Erythroblast (primary cell): ENCODE measurements around the gene MN1.

Source experiments
- DNase-seq, 2 experiments: peaks; one replicate each; lab custom pipeline; 2025; lab: John Stamatoyannopoulos, UW
- GATA1 ChIP-seq: IDR thresholded peaks from 2 replicates; pipeline ENCODE4 v1.6.1; 2011; ENCODE audit warnings: low read depth, mild to moderate bottlenecking, control low read depth, low read length, moderate library complexity
- POLR2A ChIP-seq: IDR thresholded peaks from 2 replicates; pipeline ENCODE4 v1.6.1; 2011; ENCODE audit warnings: mild to moderate bottlenecking, low read length

Gene MN1

DNA sequence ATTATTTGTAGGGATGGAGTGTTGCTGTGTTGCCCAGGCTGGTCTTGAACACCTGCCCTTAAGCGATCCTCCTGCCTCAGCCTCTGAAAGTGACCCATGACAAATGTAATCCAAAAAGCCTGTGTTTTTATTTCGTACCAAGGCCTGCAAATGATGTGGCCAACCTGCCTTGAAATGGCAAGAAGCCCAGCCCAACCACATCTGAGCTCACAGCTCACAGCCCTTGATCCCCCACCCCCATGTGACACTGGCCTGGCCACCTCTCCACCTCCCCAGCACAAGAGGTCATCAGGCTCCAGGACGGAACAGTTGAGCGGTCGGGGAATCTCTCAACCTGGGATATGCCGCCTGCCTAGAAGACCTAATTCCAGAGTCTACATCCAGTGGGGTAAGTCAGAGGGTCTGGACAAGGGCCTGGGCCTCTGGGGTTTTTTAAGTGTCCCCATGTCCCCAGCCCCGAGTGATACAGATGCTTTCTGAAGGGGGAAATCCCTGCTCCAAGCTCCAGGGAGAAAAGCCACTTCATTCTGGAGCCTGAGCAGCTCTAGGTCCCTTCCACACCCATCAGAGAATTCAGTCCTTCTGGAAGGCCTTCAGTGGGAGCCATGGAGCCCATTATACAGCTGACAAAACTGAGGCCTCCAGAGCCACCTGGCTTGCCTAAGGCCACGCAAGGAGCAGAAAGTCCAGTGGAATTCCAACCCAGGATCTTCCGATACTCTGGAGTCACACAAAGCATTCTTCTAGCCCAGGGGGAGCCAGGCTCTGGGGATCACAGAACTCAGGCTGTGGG is 70.7 kb downstream of the MN1 start:
- TF ChIP-seq POLR2A = no peak
- TF ChIP-seq GATA1 = no peak
- DNase-seq = no peak

DNA sequence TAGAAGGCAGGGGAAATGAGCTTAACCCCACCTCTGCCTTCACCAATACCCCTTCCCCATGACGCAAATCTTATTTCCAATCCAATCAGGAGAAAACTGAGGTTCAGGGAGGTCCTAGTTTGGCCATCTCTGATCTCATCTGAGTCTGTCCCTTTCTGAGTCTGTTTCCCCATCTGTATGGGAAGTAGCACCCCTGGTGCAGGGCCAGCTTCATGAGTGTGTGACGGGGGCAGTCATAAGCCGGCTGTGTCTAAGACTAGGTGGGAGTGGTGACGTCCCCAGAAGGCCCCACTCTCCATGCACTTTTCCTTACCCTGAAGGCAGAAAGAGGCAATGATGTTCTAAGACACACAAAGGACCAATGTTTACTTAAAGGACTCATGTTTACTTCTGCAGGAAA is 72.3 kb downstream of the MN1 start:
- no peak for TF ChIP-seq POLR2A
- TF ChIP-seq GATA1 = no peak
- no peak for DNase-seq

DNA sequence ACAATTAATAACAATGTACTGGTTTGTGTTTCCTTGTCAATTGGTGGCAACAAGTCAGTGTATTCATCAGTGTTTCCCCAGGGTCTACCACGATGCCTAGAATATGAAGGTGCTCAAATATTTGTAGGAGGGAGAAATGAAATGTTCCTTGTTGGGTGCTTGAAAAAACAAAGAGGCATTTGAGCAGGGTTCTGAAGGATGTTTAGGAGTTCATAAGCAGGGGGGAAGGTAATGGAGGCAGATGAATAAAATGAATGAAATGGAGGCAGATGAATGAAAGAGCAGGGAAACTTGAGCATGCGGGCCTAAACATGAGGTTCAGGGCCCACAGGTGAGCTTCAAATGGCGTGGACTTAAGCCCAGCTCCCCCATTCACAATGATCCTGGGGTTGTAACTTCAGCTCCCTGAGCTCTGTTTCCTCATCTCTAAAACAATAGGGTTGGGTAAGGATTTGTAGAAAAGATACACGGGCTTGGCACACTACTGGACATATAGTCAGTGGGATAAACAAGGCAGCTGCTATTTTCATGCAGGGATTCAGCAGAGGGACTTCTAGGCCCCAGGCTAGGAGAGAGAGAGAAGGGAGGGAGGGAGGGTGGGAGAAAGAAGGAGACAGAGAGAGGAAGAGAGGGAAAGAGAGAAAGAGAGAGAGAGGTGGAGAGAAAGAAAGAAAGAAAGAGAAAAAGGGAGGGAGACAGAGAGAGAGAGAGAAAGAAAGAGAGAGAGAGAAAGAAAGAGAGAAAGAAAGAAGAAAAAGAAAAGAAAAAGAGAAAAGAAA is 73.7 kb downstream of the MN1 start:
- TF ChIP-seq GATA1 (no peak), POLR2A (no peak)
- DNase-seq = no peak

DNA sequence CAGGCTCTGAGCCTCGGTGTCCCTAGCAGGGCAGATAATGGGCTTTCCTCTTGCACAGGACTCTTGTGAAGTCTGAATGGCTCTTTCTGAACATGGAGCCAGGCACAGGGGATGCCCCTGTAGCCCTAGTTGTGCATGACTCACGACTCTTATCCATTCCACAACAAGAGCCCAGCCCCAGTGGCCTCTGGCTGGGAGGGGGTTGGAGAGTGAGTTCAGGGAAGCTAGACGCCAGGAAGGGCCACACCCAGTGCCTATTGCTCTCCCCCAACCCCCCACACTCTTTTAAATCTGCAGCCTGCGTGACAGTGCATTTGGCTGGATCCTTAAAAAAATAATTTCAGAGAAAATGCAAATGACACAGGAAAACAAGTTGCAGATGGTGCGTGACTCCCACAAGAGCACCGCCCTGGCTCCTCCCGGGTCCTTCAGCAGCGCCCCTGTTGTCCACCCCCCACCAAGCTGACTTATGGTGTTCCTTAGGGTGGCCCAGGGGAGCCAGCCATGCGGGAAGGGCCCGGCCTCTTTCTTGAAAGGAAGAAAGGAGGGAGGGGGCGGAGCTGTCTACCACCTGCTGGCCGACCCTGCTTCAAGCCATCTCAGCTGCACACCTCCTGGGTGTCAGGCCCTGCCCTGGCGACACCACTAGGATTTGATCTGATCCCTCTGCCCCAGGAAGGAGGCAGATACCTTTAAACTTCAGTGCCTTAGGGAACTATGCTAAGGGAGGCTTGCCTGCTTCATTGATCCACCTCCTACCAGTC is 74.7 kb downstream of the MN1 start:
- no peak for TF ChIP-seq GATA1
- peak; percentile 31 for TF ChIP-seq POLR2A

DNA sequence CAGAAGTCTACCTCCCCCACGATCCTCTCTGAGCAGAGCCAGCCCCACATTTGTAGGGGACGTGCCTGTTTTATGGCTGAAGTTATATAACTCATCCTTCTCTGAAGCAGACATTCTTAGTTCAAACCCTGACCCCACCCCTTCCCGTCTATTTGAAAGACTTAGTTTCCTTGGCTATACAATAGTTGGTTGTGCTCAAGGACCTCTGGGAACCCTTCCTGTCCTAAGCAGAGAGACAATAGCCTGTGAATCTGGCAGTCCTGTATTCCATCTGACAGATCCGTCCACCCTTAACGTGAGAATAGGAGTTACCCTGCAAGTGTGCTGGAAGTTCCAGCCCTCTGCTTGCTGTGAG is 75.2 kb downstream of the MN1 start:
- no peak for TF ChIP-seq POLR2A
- TF ChIP-seq GATA1 = no peak

More for the DNA sequence above, 74.7 kb downstream of the MN1 start:
- peak; percentile 88 to 92 for DNase-seq

DNA sequence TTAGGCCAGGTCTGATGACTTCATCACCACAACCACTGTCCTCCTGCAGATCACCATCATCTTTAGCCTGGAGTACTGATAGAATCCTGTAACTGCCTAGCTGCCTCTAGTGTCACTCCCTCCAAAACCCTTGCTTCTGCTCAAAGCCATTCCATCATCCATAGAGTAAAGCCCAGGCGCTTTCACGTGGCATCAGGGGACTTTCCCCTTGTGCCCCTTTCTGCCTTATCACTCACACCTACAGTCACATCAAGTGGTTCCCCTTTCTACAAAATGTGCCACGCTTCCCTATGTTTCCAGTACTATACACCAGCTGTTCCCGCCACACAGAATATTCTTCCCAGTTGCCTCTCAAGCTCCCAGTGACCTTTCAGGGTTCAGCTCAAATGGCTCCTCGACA is 75.9 kb downstream of the MN1 start:
- peak in 1 of 2 experiments; percentile 14 for DNase-seq

More for the DNA sequence above, 75.2 kb downstream of the MN1 start:
- DNase-seq = no peak

DNA sequence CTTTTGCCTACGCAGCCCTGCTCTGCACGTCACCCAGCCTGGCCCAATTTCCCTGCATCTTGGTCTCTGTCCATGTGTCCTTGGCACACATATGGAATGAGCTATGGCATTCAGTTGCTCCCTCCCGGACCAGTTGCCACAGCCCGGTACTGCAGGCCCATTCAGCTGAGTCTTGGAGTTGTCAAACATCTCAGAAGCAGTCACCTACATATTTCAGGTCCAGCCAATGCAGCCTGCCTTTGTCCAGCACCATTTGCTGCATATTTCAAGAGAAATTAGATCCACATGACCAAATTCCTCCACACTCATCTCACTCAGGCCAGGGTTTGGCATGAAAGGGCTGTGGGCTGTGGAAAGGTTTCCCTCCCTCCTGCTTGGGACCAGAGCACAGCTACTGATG is 76.8 kb downstream of the MN1 start:
- no peak for DNase-seq
- no peak for TF ChIP-seq POLR2A

More for the DNA sequence above, 75.9 kb downstream of the MN1 start:
- TF ChIP-seq GATA1 = no peak
- TF ChIP-seq POLR2A = no peak

DNA sequence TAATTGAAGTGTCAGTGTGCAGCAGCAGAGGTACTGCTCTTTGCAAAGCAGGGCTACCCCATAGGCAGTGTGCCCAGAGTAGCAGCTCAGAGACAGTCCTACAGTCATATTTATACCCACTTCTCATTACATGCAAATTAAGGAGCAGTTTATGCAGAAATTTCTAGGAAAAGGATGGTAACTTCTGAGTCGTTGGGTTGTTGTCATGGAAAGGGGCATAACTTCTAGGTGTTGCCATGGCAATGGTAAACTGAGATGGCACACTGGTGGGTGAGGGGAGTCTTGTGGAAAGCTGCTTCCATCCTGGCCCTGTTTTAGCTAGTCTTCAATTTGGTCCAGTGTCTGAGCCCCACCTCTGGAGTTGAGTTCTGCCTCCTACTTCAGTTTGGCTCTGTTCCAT is 77.4 kb downstream of the MN1 start:
- DNase-seq = no peak
- TF ChIP-seq GATA1 = no peak
- no peak for TF ChIP-seq POLR2A

DNA sequence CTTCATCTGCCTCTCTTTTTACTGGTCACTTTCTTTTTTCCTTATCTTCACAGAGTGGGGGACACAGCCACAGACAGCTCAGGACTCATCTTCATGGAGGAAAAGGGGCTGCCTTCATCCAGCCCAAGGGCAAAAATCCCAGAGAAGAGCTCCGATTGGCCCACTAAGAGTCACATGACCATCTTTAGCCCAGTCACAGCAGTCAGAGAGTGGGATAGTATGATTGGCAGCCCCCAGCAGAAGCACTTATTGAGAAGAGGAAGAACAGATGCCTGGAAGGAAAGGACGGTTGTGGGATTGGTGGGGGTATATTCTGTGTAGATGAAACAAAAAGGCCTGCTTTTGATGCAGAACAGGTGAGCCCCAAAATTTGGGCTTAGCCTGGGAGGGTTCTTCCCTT is 77.8 kb downstream of the MN1 start:
- TF ChIP-seq GATA1 (no peak), POLR2A (no peak)
- DNase-seq = no peak

DNA sequence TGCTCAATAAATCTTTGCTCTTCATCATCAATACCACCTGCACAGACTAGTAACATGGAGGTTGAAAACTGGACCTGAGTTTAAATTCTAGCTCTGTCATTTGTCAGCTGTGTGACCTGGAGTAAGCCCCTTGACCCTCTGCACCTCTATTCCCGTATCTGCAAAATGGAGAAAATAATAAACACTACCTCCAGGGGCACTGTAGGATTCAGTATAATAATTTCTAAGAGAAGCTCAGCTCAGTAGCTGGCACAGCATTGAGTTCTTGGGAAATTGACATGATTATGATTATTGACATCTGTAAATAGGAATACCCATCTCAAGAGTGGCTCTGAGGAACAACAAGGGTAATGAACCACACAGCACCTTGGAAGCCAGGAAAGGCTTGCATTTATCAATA is 78.4 kb downstream of the MN1 start:
- TF ChIP-seq POLR2A (no peak), GATA1 (no peak)

DNA sequence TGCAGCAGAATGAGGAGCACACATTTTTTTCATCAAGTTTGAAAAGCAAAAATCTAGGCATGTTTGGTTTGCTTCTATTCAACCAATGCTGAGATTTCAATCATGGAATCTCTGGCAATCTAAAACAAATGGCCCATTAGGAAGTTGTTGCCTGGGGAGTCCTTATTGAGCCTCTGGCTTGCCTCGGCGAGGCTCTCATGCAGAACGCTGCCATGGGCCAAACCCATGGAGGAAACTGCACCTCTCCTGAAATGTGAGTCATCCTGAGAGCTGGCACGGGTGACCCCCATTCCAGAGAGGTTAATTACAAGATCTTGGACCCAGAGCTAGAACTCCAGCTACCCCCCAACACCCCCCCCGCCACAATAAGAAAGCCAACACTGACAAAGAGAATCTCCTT is 80.7 kb downstream of the MN1 start:
- TF ChIP-seq GATA1 (no peak), POLR2A (no peak)
- DNase-seq = no peak

More for the DNA sequence above, 78.4 kb downstream of the MN1 start:
- DNase-seq = peak in 1 of 2 experiments; percentile 12

DNA sequence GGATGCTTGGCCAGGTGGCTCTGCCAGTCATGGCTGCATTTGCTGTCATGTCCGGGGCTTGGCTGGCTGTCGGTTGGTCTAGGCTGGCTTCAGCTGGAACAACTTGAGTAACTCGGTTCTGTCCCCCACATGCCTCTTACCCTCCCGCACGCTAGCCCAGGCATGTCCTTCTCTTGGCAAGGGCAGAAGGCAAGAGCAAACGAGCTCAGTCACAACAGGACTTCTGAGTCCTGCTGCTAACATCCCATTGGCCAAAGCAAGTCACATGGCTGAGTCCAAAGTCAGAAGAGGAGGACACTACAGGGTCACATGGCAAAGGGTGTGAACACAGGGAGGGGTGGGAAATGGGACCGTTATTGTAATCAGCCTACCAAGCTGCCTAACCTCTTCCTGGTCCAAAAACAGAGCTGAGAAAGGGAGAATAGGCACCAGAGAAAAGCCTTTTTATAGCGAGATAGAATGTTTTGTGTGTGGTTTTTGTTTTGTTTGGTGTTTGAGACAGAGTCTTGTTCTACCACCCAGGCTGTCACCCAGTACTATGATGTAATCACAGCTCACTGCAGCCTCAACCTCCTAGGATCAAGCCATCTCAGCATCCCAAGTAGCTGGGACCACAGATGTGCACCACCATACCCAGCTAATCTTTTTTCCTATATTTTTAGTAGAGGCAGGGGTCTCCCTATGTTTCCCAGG is 81.9 kb downstream of the MN1 start:
- TF ChIP-seq GATA1 = no peak
- peak; percentile 8 for TF ChIP-seq POLR2A
- DNase-seq = peak; percentile 83

DNA sequence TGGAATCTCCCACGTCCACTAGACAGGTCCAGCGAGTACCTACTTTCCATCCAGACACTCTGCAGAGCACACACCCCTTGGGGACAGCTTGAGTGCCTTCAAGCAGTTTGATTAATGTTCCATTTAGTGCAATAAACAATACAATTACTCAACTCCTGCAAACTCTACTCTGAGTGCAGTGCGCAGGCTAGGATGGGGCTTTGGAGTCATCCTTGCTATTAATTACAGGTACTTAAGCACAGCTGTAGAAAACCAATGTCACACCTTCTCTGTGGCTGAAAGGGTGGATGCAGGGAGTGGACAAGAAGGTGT is 82.6 kb downstream of the MN1 start:
- no peak for DNase-seq
- TF ChIP-seq POLR2A = no peak
